Naive thymus-derived CD8-positive, alpha-beta T cell (primary cell): Measurements from ENCODE around the gene NUP155. TPM values are rescaled to one million over a fixed set of nuclear protein-coding genes. Genes with fewer than 3 reads are reported as not detected.
"Not testable (repeated sequence)": the region's sequence is repeated elsewhere in the genome, so short reads cannot be mapped to it uniquely, and the experiment has no call there.

ENCODE experiments used
- ATAC-seq, 2 donors: fragments of 150-1000 bp; cut with Tn5 transposase in 1 of 2; sonication (Bioruptor Pico), chemical (Tn5 transposase) in 1 of 2; 1 replicate in 1 of 2; 2 replicates in 1 of 2; pipeline ENCODE4 v1.10.0; 2021; ENCODE audit warnings: mild to moderate bottlenecking in 2 of 2, moderate library complexity in 2 of 2
- POLR2A ChIA-PET: fragments of 350-600 bp; sonication (Branson Sonifier 250); formaldehyde crosslinking; loops from one replicate; lab custom pipeline; 2021; ENCODE audit warnings: antibody characterized with exemption; lab: Charles Lee
- DNase-seq, 10 donors: peaks; one replicate each; pipeline versions ENCODE4 v3.0.0 to v3.0.0-alpha.2; 2020 to 2022
- H3K27ac Mint-ChIP-seq, 10 donors: one replicate each; pipeline ENCODE4 v1.8.0; 2020 to 2022; ENCODE audit warnings: mild to moderate bottlenecking in 10 of 10, mixed read lengths in 10 of 10, moderate library complexity in 4 of 10, inconsistent platforms in 1 of 10
- H3K27me3 Mint-ChIP-seq, 5 donors: one replicate each; pipeline ENCODE4 v1.8.0; 2021 to 2022; ENCODE audit warnings: mixed read lengths in 5 of 5
- H3K36me3 Mint-ChIP-seq, 3 donors: one replicate each; pipeline ENCODE4 v1.8.0; 2020 to 2022; ENCODE audit warnings: mixed read lengths in 3 of 3, mild to moderate bottlenecking in 2 of 3, inconsistent platforms in 1 of 3
- H3K4me1 Mint-ChIP-seq, 4 donors: one replicate each; pipeline ENCODE4 v1.8.0; 2021 to 2022; ENCODE audit warnings: mixed read lengths in 4 of 4
- H3K4me3 Mint-ChIP-seq, 10 donors: one replicate each; pipeline ENCODE4 v1.8.0; 2020 to 2022; ENCODE audit warnings: mild to moderate bottlenecking in 10 of 10, mixed read lengths in 10 of 10, moderate library complexity in 6 of 10, inconsistent platforms in 1 of 10
- H3K9me3 Mint-ChIP-seq, 9 donors: one replicate each; pipeline ENCODE4 v1.8.0; 2020 to 2022; ENCODE audit warnings: mixed read lengths in 9 of 9, mild to moderate bottlenecking in 3 of 9, inconsistent platforms in 1 of 9, moderate library complexity in 1 of 9
- polyA plus RNA-seq, 3 donors: library from polyadenylated mRNA; unstranded; fragments of 300-500 nt; fragmentation: Illumina TruSeq; gene quantifications; one replicate each; pipeline ENCODE4 v1.2.3, GENCODE V29; 2021
- total RNA-seq, 8 experiments: library from RNA in 2 of 8; stranded (reverse) in 2 of 8; gene quantifications; one replicate each; pipeline ENCODE4 v1.2.3 and lab custom pipeline; 2021 to 2026

The NUP155 gene
- total and polyA plus RNA-seq, 5 experiments from 2014 or later, result 16.6 to 30.7 (median 25.0) TPM

DNA sequence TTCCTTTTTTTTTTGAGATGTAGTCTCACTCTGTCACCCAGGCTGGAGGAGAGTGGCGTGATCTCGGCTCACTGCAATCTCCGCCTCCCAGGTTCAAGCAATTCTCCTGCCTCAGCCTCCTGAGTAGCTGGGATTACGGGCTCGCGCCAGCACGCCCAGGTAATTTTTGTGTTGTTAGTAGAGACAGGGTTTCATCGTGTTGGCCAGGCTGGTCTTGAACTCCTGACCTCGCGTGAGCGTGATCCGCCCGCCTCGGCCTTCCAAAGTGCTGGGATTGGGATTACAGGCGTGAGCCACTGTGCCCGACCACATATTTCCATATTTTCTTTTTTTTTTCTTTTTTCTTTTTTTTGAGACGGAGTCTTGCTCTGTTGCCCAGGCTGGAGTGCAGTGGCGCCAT is 28.2 kb downstream of the NUP155 start:
- not testable (repeated sequence) for H3K27ac Mint-ChIP-seq, H3K4me3 Mint-ChIP-seq, DNase-seq, H3K27me3 Mint-ChIP-seq, H3K4me1 Mint-ChIP-seq, H3K9me3 Mint-ChIP-seq, ATAC-seq
- peaks cover 0 to 86% (median 17%) of the 10 kb centered on the region in 3 donors for H3K36me3 Mint-ChIP-seq
- POLR2A ChIA-PET, result interaction anchor here (0.6 kb wide), 1 partner anchor 8 kb away, joined by 6 read pairs; no protein-coding TSS in a partner anchor

DNA sequence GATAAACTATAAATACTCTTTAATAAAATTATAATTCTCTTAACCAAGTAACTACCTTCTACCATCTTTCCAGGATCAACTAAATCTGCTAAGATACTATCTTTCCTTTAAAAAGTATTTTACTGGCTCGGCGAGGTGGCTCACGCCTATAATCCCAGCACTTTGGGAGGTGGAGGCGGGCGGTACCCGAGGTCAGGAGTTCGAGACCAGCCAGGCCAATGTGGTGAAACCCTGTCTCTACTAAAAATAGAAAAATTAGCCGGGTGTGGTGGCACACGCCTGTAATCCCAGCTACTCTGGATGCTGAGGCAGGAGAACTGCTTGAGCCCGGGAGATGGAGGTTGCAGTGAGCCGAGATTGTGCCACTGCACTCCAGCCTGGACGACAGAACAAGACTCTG is 36.2 kb downstream of the NUP155 start:
- ATAC-seq, H3K4me3 Mint-ChIP-seq, H3K27ac Mint-ChIP-seq, H3K9me3 Mint-ChIP-seq, DNase-seq, H3K27me3 Mint-ChIP-seq, H3K4me1 Mint-ChIP-seq: not testable (repeated sequence)
- peaks cover 0 to 75% (median 15%) of the 10 kb centered on the region in 3 donors for H3K36me3 Mint-ChIP-seq
- POLR2A ChIA-PET, result interaction anchor here (0.7 to 0.9 kb wide), 2 partner anchors 44 to 177 kb away, joined by 3 to 4 read pairs; partner anchors contain the start of gene WDR70

DNA sequence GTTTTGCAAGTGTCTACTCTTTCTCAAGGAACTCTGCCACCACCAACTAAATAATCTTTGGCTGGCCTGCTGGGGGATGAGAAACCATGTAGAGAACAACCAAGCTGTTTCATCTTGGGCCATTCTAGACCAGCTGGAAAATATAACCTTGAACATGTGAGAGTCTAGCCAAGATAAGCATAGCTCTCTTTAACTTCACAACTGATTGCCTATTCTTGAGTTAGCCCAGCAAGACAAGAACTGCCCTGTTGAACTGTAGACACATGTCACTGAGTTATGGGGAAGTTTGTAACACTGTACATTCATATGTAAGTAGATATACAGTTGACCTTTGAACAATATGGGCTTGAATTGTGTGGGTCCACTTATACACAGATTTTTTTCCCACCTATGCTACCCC is 44.4 kb downstream of the NUP155 start:
- H3K4me1 Mint-ChIP-seq, result peaks cover 0 to 2% (median 0%) of the 10 kb centered on the region in 4 donors
- H3K27me3 Mint-ChIP-seq, result no peaks in the 10 kb centered on the region
- POLR2A ChIA-PET, result interaction anchor here (0.6 kb wide), 1 partner anchor 82 kb away, joined by 3 read pairs; no protein-coding TSS in a partner anchor
- H3K36me3 Mint-ChIP-seq, result peaks cover 10 to 90% (median 20%) of the 10 kb centered on the region in 3 donors
- DNase-seq (no peak), ATAC-seq (no peak)
- H3K4me3 Mint-ChIP-seq, result no peak overlapping the region
- peak overlapping the region in 2 of 10 donors; percentile 0 to 71 for H3K27ac Mint-ChIP-seq
- no peaks in the 10 kb centered on the region for H3K9me3 Mint-ChIP-seq

DNA sequence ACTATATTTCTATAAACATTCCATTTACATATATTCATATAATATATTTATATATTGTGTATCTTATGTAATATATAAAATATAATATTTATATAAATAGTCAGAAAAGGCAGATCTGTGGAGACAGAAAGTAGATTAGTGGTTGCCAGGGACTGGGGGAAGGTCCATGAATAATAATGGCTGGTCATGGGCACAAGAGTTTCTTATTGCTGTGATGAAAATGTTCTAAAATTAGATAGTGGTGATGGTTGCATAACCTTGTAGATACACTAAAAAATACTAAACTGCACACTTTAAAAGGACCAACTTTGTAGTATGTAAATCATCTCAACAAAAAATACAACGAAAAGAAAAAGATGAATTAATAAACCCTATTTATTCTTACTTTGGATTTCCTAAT is 47.3 kb downstream of the NUP155 start:
- no peak for ATAC-seq
- no peak overlapping the region for H3K27ac Mint-ChIP-seq

DNA sequence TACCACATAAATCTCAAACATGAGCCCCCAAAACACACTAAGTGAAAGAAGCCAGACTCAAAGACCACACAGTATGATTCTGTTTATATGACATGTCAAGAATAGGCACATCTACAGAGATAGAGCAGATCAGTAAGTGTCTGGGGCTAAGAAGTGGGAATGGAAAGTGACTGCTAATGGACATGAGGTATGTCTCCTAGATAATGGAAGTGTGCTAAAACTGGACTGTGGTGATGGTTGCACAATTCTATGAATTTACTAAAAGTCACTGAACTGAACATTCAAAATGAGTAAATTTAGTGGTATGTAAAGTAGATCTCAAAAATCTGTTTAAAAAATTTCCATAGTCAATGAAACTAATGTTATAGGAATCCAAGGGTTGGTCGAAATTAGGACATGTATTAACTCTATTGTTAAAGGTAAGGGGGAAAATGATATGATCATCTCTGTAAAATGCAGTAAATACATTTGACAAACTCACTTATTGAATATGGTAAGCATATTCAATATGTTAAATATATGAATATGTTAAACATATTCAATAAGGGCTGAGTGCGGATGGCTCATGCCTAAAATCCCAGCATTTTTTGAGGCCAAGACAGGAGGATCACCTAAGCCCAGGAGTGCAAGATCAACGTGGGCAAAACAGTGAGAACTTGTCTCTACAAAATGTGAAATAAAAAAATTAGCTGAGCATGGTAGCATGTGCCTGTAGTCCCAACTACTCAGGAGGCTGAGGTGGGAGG is 51.7 kb downstream of the NUP155 start:
- Mint-ChIP-seq H3K9me3 (no peaks in the 10 kb centered on the region), H3K36me3 (peaks cover 4 to 95% (median 35%) of the 10 kb centered on the region in 3 donors), H3K4me1 (peaks cover 0 to 2% (median 0%) of the 10 kb centered on the region in 4 donors), H3K27me3 (no peaks in the 10 kb centered on the region), H3K27ac (no peak overlapping the region), H3K4me3 (no peak overlapping the region)
- POLR2A ChIA-PET, result no interaction called here
- DNase-seq (no peak), ATAC-seq (no peak)

More for the DNA sequence above, 47.3 kb downstream of the NUP155 start:
- no peak for DNase-seq
- Mint-ChIP-seq H3K4me1 (peaks cover 0 to 2% (median 0%) of the 10 kb centered on the region in 4 donors), H3K36me3 (peaks cover 7 to 94% (median 25%) of the 10 kb centered on the region in 3 donors), H3K27me3 (no peaks in the 10 kb centered on the region), H3K9me3 (no peaks in the 10 kb centered on the region), H3K4me3 (no peak overlapping the region)
- POLR2A ChIA-PET, result no interaction called here

DNA sequence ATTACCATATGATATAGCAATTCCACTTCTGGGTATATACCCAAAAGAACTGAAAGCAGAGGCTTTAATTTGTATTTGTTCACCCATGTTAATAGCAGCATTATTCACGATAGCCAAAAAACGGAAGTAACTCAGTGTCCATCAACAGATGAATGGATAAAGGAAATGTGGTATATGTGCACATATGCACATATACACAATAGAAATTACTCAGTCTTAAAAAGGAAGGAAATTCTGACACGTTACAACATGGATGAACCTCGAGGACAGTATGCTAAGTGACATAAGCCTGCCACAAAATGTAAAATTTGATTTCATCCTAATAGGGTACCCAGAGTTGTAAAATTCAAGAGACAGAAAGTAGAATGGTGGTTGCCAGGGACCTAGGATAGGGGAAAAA is 54.9 kb downstream of the NUP155 start:
- no peaks in the 10 kb centered on the region for H3K9me3 Mint-ChIP-seq
- POLR2A ChIA-PET, result no interaction called here
- peaks cover 4 to 98% (median 35%) of the 10 kb centered on the region in 3 donors for H3K36me3 Mint-ChIP-seq
- no peak for ATAC-seq
- no peak for DNase-seq
- no peak overlapping the region for H3K4me3 Mint-ChIP-seq
- H3K27ac Mint-ChIP-seq, result no peak overlapping the region
- peaks cover 0 to 2% (median 0%) of the 10 kb centered on the region in 4 donors for H3K4me1 Mint-ChIP-seq
- H3K27me3 Mint-ChIP-seq, result no peaks in the 10 kb centered on the region

DNA sequence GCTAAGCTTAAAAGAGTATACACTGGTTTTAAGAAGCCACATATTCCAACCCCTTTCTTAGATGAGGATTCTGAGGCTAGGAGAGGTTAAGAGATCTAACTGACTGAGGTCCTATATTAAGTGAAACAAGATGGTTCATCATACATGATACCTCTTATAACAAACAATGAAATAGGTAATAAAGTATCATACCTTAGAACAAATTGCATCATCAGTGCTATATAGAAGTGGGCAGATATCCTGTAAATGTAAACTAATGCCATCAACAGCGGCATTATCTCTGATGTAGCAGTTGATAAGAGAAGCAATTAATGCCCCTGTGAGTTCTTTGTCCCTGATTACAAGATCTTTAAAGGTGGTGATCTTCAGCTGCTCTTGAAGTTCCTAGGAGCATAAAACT is 60.5 kb downstream of the NUP155 start:
- Mint-ChIP-seq H3K4me1 (no peaks in the 10 kb centered on the region), H3K36me3 (peaks cover 2 to 88% (median 25%) of the 10 kb centered on the region in 3 donors), H3K27me3 (no peaks in the 10 kb centered on the region), H3K4me3 (no peak overlapping the region), H3K27ac (peak overlapping the region in 1 of 10 donors; percentile 29), H3K9me3 (no peaks in the 10 kb centered on the region)
- ATAC-seq, result no peak
- POLR2A ChIA-PET, result no interaction called here
- DNase-seq, result no peak

DNA sequence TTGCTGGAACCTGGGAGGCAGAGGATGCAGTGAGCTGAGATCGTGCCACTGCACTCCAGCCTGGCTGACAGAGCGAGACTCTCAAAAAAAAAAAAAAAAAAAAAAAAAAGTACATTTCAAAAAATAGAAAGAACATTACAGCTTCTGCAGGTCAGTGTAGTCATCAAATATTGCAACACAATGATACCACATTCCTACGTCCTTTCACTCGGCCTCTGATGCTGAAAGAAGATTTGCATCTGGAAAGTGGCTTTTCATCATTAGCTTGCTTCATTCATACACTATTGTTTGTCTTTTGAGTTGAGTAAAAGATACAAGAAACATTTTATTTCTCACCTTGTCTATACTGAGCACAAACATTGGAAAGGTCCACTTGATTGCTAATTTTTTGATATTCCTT is 62.1 kb downstream of the NUP155 start:
- Mint-ChIP-seq H3K36me3 (peaks cover 5 to 86% (median 23%) of the 10 kb centered on the region in 3 donors), H3K4me3 (no peak overlapping the region), H3K4me1 (no peaks in the 10 kb centered on the region), H3K9me3 (no peaks in the 10 kb centered on the region), H3K27me3 (no peaks in the 10 kb centered on the region), H3K27ac (no peak overlapping the region)
- POLR2A ChIA-PET, result interaction anchor here (0.6 kb wide), 1 partner anchor 70 kb away, joined by 3 read pairs; the partner anchor contains the start of gene WDR70
- DNase-seq, result no peak
- no peak for ATAC-seq

DNA sequence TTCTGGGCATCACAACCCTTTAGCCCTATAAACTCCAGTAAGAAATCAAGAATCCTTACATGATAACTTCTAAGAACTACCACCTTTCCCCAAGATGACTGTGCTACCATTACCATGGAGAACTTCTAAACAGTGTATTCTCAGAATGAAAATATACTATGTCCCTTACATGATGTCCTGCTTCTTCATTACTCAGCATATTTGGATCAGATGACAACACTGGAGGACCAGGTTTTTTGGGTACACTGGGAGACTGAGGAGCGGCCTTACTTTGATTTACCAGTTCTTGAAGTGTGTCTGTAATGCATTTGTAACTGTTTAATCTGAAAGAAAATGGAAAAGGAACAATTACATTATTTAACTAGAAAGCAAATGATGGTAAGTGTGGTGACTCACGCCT is 66.0 kb downstream of the NUP155 start:
- DNase-seq (no peak), ATAC-seq (no peak)
- no peak overlapping the region for H3K4me3 Mint-ChIP-seq
- H3K4me1 Mint-ChIP-seq, result no peaks in the 10 kb centered on the region
- no peaks in the 10 kb centered on the region for H3K9me3 Mint-ChIP-seq
- H3K27ac Mint-ChIP-seq, result no peak overlapping the region
- peaks cover 9 to 89% (median 36%) of the 10 kb centered on the region in 3 donors for H3K36me3 Mint-ChIP-seq
- H3K27me3 Mint-ChIP-seq, result no peaks in the 10 kb centered on the region
- POLR2A ChIA-PET, result no interaction called here

DNA sequence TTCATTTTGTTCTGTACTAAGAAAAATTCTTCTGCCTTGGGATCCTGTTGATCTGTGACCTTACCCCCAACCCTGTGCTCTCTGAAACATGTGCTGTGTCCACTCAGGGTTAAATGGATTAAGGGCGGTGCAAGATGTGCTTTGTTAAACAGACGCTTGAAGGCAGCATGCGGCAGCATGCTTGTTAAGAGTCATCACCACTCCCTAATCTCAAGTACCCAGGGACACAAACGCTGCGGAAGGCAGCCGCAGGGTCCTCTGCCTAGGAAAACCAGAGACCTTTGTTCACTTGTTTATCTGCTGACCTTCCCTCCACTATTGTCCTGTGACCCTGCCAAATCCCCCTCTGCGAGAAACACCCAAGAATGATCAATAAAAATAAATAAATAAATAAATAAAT is 74.6 kb downstream of the NUP155 start:
- H3K36me3 Mint-ChIP-seq, result peaks cover 13 to 72% (median 34%) of the 10 kb centered on the region in 3 donors
- H3K4me3 Mint-ChIP-seq, POLR2A ChIA-PET, H3K27ac Mint-ChIP-seq, ATAC-seq, H3K27me3 Mint-ChIP-seq, H3K9me3 Mint-ChIP-seq, DNase-seq, H3K4me1 Mint-ChIP-seq: not testable (repeated sequence)

DNA sequence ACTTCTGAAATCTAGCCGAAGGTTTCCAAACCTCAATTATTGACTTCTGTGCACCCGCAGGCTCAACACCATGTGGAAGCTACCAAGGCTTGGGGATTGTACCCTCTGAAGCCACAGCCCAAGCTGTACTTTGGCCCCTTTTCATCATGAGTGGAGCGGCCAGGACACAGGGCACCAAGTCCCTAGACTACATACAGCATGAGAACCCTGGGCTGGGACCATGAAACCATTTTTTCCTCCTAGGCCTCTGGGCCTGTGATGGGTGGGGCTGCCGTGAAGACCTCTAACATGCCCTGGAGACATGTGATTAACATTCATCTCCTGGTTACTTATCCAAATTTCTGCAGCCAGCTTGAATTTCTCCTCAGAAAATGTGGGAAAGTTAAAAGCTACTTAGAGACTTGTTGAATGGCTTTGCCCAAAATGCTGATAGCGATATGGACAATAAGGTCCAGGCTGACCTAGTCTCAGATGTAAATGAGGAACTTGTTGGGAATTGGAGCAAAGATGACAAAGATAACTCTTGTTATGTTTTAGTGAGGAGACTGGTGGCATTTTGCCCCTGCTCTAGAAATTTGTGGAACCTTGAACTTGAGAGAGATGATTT is 87.6 kb downstream of the NUP155 start:
- Mint-ChIP-seq H3K36me3 (peaks cover 6 to 18% (median 6%) of the 10 kb centered on the region in 3 donors), H3K27ac (no peak overlapping the region), H3K4me1 (no peaks in the 10 kb centered on the region), H3K27me3 (peaks cover 0 to 3% (median 0%) of the 10 kb centered on the region in 5 donors), H3K4me3 (no peak overlapping the region), H3K9me3 (peaks cover 0 to 44% (median 21%) of the 10 kb centered on the region in 9 donors)
- ATAC-seq (no peak), DNase-seq (no peak)
- POLR2A ChIA-PET, result no interaction called here

DNA sequence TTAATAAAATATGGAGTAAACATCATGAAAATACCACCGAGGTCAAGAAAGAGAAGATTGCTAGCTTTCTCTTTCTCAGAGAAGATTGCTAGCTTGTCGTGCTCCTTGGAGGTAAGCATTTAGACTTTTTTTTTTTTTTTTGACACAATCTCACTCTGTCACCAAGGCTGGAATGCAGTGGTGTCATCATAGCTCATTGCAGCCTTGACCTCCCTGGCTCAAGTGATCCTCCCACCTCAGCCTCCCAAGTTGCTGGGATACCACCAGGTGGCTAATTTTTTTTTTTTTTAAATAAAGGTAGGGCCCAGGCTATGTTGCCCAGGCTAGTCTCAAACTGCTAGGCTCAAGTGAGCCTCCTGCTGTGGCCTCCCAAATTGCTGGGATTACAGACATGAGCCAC is 95.4 kb downstream of the NUP155 start:
- H3K27me3 Mint-ChIP-seq, result no peaks in the 10 kb centered on the region
- POLR2A ChIA-PET, result interaction anchor here (0.6 kb wide), 1 partner anchor 120 kb away, joined by 3 read pairs; no protein-coding TSS in a partner anchor
- peaks cover 0 to 14% (median 4%) of the 10 kb centered on the region in 3 donors for H3K36me3 Mint-ChIP-seq
- H3K9me3 Mint-ChIP-seq, result peaks cover 0 to 29% (median 11%) of the 10 kb centered on the region in 9 donors
- no peak for DNase-seq
- no peaks in the 10 kb centered on the region for H3K4me1 Mint-ChIP-seq
- no peak overlapping the region for H3K27ac Mint-ChIP-seq
- H3K4me3 Mint-ChIP-seq, result no peak overlapping the region
- ATAC-seq, result no peak

DNA sequence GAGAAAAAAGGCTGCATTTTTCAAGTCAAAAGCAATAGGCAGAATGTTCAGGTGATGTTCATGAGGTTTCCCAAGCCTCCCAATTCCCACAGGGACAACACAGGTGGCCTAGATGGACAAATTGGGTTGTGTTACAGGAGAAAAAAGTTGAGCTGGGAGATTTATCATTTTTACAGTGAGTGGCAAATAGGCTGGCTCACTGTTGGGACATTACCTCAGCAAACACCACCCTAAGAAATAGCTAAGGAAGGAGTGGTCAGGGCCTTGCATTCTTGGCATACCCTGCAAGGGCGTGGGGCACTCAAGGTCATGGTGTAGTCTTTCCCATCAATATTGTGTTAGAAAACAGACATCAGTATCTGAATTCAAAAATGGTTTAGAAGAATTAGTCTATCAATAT is 98.4 kb downstream of the NUP155 start:
- Mint-ChIP-seq H3K36me3 (peaks cover 0 to 5% (median 4%) of the 10 kb centered on the region in 3 donors), H3K4me1 (no peaks in the 10 kb centered on the region)

More for the DNA sequence above, 98.4 kb downstream of the NUP155 start:
- no peak overlapping the region for H3K4me3 Mint-ChIP-seq
- no peak overlapping the region for H3K27ac Mint-ChIP-seq
- POLR2A ChIA-PET, result interaction anchor here (0.7 kb wide), 1 partner anchor 10 kb away, joined by 3 read pairs; no protein-coding TSS in a partner anchor
- DNase-seq (no peak), ATAC-seq (no peak)
- H3K27me3 Mint-ChIP-seq, result no peaks in the 10 kb centered on the region
- H3K9me3 Mint-ChIP-seq, result peaks cover 0 to 21% (median 11%) of the 10 kb centered on the region in 9 donors
